ENCODE results near the gene RCOR3.
A peak's percentile ranks its signal among the peaks of the same experiment; 100 is the strongest.
"Not testable (repeated sequence)": the region's sequence is repeated elsewhere in the genome, so short reads cannot be mapped to it uniquely, and the experiment has no call there.

RCOR3 gene

GRCh38 chr1:211337430-211338223 lies 78.5 kb downstream of the RCOR3 start:
- no peak for DNase-seq

- DNase-seq: no peak
Measured at GRCh38 chr1:211338224-211338620, 79.1 kb downstream of the RCOR3 start.

GRCh38 chr1:211339631-211340041 lies 80.5 kb downstream of the RCOR3 start:
- no peak for DNase-seq

- no peak for DNase-seq
Measured at GRCh38 chr1:211340622-211341507, 81.7 kb downstream of the RCOR3 start.

- no peak for DNase-seq
Measured at GRCh38 chr1:211341999-211342398, 82.8 kb downstream of the RCOR3 start.

GRCh38 chr1:211343607-211344006 lies 84.4 kb downstream of the RCOR3 start:
- no peak for DNase-seq

- DNase-seq: no peak
Measured at GRCh38 chr1:211344152-211344618, 85.0 kb downstream of the RCOR3 start.

- no peak for DNase-seq
Measured at GRCh38 chr1:211345719-211346118, 86.6 kb downstream of the RCOR3 start.

- DNase-seq: no peak
Measured at GRCh38 chr1:211347077-211347844, 88.1 kb downstream of the RCOR3 start.

GRCh38 chr1:211348547-211348946 lies 89.4 kb downstream of the RCOR3 start:
- no peak for DNase-seq

GRCh38 chr1:211349741-211350140 lies 90.6 kb downstream of the RCOR3 start:
- no peak for DNase-seq

- DNase-seq: not testable (repeated sequence)
Measured at GRCh38 chr1:211352055-211352454, 92.9 kb downstream of the RCOR3 start.

GRCh38 chr1:211352465-211352864 lies 93.3 kb downstream of the RCOR3 start:
- DNase-seq: no peak

- DNase-seq: no peak
Measured at GRCh38 chr1:211352985-211353515, 93.9 kb downstream of the RCOR3 start.

- DNase-seq: no peak
Measured at GRCh38 chr1:211353562-211354212, 94.5 kb downstream of the RCOR3 start.

- DNase-seq: no peak
Measured at GRCh38 chr1:211355873-211356272, 96.7 kb downstream of the RCOR3 start.

GRCh38 chr1:211356723-211357407 lies 97.7 kb downstream of the RCOR3 start:
- DNase-seq: peak in 23 of 56 donors; percentile 1 to 57 (median 16)

- no peak for DNase-seq
Measured at GRCh38 chr1:211358685-211359084, 99.5 kb downstream of the RCOR3 start.

GRCh38 chr1:211359876-211360275 lies 100.7 kb downstream of the RCOR3 start:
- DNase-seq: no peak

GRCh38 chr1:211361202-211361601 lies 102.0 kb downstream of the RCOR3 start:
- no peak for DNase-seq

Measured in nucleus accumbens (tissue), 56 donors.